ENCODE data around the gene AFF3.
"Not testable (repeated sequence)": the region's sequence is repeated elsewhere in the genome, so short reads cannot be mapped to it uniquely, and the experiment has no call there.

Gene AFF3

GRCh38 chr2:99956232-99957030, 186.0 kb downstream of the AFF3 start:
- DNase-seq, result no peak

DNA sequence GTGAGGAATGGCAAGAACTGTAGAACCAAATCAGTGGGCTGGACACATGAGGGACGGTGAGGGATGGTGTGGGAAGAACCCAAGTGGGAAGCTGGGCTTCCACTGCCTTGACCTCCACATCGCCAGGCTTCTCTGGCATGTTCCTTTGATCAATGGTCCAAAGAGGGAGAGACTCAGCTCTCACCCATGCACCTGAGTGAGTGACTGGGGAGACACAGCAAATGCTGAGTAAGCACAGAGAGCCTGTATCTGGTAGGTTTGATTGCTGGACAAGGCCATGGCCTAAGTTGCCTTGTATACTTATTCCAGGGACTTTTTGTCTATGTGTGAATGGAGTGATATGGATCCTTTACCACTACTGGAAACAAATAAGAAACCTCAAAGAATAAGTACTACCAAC, 188.6 kb downstream of the AFF3 start:
- no peak for DNase-seq

GRCh38 chr2:99949963-99950362, 192.4 kb downstream of the AFF3 start:
- no peak for DNase-seq

- DNase-seq, result no peak
These were observed 192.9 kb downstream of the AFF3 start for GRCh38 chr2:99949530-99949929.

GRCh38 chr2:99948010-99948409, 194.4 kb downstream of the AFF3 start:
- no peak for DNase-seq

DNA sequence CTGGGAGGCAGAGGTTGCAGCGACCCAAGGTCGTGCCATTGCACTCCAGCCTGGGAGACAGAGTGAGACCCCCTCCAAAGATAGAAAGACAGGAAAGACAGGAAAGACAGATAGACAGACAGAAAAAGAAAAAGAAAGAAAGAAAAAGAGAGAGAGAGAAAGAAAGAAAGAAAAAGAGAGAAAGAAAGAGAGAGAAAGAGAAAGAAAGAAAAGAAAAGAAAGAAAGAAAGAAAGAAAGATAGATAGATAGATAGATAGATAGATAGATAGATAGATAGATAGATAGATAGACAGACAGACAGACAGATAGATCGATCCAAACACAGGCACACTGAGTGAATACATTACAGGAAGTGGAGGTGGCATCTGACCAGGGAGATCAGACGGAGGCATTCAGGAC, 195.0 kb downstream of the AFF3 start:
- not testable (repeated sequence) for DNase-seq

DNA sequence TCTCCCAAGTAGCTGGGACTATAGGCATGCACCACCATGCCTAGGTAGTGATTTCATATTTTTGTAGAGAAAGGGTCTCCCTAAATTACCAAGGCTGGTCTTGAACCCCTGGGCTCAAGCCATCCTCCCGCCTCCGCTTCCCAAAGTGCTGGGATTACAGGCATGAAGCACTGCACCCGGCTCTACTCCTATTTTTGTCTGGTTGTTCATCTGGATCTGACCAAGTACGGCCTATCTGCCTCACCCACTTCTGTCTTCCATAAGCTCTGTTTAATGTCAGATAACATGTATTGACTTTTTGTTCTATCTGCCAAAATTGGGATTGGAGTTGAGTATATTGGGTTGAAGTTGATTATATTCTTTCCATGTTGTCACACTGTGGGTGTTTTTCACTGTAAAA, 198.4 kb downstream of the AFF3 start:
- no peak for DNase-seq

DNA sequence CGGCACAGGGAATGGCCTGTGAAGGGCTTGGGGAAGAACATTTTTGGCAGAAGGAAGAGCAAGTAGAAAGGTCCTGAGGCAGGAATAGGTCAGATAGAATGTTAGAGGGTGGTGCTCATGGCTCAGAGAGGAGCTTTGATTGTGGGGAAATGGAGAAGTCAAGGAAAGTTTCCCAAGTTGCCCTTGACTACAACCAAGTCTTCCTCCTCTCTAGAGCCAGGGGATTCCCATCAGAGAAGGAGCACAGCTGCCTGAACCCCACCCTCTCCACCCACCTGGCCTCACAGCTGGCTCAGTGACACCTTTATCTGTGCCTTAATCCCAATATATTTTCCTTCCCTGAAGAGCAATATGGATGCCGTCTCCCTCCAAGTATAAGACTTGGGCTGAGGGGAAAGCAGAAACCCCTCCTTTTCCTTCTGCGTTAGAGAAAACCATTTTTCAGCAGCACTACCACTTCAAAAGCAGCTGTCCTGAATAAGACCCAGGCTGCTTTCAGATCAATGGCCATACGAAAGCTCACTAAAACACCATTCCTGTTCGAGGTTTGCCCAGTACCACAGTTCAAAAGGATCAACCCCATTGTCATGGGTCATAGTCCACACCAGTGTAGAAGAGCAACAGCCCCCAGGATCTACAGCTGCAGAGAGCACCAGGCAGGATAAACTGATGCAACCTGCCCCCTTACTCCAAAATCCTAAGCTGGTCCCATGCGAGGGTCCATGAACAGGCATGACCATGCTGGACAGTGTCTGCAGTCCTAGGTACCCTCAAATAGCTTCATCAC, 199.6 kb downstream of the AFF3 start:
- DNase-seq, result no peak

- no peak for DNase-seq
These were observed 201.4 kb downstream of the AFF3 start for GRCh38 chr2:99940963-99941362.

GRCh38 chr2:99939135-99939534, 203.3 kb downstream of the AFF3 start:
- DNase-seq, result no peak

DNA sequence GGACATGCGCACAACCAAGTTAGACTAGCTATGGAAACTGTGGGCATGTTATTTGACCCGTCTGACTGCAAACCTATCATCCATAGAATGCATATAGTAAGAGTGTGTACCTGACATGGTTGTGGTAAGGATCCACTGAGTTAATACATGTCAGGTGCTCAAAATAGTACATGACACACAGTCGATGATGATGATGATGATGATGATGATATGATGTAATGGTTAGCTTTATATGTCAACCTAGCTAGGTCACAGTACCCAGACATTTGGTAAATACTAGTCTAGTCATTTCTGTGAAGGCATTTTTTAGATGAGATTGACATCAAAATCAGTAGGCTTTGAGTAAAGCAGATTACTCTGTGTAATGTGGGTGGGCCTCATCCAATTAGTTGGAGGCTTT, 204.1 kb downstream of the AFF3 start:
- no peak for DNase-seq

GRCh38 chr2:99936065-99936464, 206.3 kb downstream of the AFF3 start:
- DNase-seq, result no peak

GRCh38 chr2:99935662-99936061, 206.7 kb downstream of the AFF3 start:
- no peak for DNase-seq

- no peak for DNase-seq
These were observed 208.3 kb downstream of the AFF3 start for GRCh38 chr2:99933894-99934650.

- not testable (repeated sequence) for DNase-seq
These were observed 208.9 kb downstream of the AFF3 start for GRCh38 chr2:99933491-99933890.

DNA sequence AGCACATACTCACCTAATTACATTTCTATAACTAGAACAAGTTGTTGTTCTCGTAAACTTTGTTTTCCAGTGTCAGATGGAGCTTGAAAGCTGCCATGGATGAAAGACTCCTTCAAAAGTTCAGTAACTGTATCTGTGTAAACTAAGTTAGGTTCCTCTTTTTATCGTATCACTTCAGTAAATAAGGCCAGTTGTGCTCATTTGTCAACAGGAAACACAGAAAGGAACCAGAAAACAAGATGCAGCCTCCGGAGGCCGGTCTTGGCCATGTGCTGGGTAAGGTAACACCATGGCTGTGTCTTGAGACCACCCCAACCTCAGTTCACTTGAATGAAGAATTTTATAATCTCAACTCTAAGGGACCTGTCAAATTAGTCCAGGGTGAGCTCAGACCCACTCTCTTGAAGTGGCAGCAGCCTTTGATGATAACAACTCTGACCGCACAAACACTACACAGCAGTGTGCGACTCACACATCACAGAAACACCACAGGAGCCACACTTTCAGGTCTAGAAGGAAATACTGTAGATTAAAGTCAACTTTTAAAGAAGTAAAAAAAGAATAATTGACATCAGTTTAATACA, 213.8 kb downstream of the AFF3 start:
- DNase-seq, result no peak

DNA sequence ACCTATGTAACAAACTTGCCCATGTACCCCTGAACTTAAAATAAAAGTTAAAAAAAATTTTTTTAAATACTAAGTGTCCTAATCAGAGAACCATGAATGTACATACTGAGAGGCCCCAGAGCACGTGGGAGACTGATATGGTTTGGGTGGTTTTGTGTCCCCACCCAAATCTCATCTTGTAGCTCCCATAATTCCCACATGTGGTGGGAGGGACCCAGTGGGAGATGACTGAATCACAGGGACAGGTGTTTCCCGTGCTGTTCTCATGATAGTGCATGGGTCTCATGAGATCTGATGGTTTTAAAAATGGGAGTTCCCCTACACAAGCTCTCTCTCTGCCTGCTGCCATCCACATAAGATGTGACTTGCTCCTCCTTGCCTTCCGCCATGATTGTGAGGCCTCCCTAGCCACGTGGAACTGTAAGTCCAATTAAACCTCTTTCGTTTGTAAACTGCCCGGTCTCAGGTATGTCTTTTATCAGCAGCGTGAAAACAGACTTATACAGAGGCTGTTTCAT, 214.6 kb downstream of the AFF3 start:
- not testable (repeated sequence) for DNase-seq

GRCh38 chr2:99926986-99927385, 215.4 kb downstream of the AFF3 start:
- no peak for DNase-seq

DNA sequence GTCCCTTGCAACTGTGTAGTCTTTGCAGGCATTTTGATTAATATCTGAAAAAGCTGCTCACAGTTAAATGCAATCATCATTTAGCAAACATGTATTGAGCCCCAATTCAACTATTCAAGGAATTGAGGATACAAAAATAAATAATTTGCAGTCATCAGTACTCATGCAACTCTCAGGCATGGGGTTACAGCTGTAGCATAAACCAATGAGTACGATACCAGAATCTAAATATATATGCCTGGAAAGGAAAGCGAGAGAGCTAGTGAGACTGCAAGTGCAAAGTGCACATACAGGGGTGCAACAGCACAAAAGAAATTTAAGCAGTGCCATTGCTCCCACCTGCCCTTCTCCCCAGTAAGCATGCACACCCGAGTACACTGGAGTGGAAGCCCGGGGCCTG, 216.4 kb downstream of the AFF3 start:
- DNase-seq, result no peak

DNA sequence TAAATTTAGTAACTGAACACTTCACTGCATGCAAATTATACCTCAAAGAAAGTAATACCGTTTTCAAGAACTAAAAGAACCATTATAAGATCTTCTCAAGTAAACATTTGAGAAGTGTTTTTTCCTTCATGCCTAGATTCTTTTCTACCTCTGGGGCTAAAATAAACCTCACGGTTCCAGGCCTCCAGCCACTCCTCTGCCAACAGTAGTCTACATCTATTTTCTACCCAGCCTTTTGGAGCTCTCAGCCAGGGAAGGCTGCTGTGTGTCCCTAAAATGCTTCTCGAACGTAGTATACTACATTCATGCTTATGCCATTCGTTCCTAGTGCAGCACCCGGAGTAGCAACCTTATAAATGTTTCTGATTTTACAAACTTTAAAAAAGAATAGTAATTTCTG, 219.7 kb downstream of the AFF3 start:
- DNase-seq, result no peak

GRCh38 chr2:99921903-99922302, 220.5 kb downstream of the AFF3 start:
- no peak for DNase-seq

DNA sequence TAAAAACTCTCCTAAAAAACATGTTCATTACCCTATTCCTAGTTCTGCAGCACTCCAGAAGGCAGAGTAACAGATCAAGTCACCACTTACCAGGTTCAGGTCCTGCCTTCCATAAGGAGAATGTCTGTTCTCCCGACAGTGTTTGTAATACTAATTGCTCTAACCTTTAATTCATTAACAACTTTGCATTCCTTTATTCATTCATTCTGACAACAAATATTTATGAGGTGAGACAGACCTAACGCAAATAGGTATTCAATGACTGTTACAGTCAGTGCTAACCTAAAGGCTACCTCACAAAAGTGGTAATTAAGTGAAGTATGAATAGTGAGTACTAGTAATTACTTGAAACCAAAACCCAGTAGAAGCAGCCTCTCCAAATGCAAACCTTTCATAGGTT, 224.0 kb downstream of the AFF3 start:
- DNase-seq, result no peak

DNA sequence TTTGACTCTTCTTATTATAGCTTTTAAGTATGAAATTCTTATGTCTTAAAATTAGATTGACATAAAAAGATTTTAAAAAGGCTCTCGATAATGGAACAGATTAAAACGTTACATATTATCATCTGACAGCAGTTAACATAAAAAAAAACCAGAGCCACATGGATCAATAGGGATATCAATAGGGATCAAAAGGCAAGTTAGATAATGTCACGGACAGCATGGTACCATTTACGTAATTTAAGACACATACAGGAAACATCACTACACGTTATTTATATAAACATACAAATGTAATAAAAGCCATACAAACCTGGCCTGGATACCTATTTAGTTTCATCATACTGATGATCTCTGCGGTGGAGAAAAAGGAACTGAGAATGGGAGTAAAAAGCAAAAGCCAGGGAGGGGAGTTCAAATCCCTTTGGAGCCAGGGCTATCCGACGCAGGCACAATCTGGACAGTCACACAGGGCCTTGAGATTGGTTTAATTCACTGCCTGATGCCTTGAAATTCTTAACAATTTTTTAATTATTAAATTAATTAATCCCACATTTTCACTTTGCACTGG, 227.2 kb downstream of the AFF3 start:
- DNase-seq, result no peak

Measured in NCI-H1436 (cell line).